ENCODE data around the gene CLNK.

CLNK gene

DNA sequence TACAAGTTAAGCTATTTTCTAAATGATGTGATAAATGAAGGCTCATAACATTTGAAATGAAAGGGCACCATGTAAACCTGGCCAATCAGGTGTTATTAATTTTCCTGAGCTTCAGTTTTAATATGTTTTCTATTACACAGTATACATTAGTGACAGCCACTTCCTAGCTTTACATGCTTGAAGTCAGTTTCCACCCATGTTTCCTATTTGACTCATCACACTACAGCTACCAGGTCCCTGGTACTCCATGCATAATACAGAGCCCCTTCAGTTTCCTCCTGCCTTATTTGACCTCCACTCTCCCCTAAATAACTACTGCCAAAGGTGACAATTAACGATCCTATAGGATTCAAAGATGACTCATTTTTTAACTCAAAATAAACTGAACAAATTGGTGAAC lies 245.6 kb downstream of the CLNK start:
- no peak for DNase-seq (ENCODE audit: low read depth in 2 of 2)
- TF ChIP-seq, protein P1, sequence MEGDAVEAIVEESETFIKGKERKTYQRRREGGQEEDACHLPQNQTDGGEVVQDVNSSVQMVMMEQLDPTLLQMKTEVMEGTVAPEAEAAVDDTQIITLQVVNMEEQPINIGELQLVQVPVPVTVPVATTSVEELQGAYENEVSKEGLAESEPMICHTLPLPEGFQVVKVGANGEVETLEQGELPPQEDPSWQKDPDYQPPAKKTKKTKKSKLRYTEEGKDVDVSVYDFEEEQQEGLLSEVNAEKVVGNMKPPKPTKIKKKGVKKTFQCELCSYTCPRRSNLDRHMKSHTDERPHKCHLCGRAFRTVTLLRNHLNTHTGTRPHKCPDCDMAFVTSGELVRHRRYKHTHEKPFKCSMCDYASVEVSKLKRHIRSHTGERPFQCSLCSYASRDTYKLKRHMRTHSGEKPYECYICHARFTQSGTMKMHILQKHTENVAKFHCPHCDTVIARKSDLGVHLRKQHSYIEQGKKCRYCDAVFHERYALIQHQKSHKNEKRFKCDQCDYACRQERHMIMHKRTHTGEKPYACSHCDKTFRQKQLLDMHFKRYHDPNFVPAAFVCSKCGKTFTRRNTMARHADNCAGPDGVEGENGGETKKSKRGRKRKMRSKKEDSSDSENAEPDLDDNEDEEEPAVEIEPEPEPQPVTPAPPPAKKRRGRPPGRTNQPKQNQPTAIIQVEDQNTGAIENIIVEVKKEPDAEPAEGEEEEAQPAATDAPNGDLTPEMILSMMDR (IDR thresholded peaks at IDR 0.05; ENCODE audit: low read depth, low read length) = no peak
- H3K4me3 ChIP-seq (replicated peaks in 1 of 2; ENCODE audit: low read depth in 2 of 2, low read length in 2 of 2) = no peak overlapping the region

DNA sequence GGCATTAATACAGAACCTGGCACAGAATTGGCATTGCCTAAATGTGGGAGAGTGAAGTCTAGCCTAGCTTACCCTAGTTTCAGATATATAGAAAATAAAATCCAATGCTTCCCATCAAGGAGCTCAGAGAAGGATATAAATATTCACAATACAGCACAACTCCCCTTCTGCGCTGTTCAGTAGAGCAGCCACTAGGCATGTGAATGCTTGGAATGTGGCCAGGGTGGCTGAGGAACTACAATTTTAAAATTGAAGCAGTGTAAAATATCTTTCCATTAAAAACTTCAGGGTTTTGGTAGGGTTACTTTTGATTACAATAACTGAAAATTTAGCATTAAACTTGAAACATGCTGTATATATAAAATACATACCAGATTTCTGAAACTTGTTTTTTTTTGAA lies 246.8 kb downstream of the CLNK start:
- TF ChIP-seq, protein P1 (IDR thresholded peaks at IDR 0.05; ENCODE audit: low read depth, low read length) = no peak
- no peak overlapping the region for H3K4me3 ChIP-seq (replicated peaks in 1 of 2; ENCODE audit: low read depth in 2 of 2, low read length in 2 of 2)
- no peak for DNase-seq (ENCODE audit: low read depth in 2 of 2)
